SU-DHL-6 (cell line): ENCODE results near the gene ZNF609.
"Not testable (repeated sequence)": the region's sequence is repeated elsewhere in the genome, so short reads cannot be mapped to it uniquely, and the experiment has no call there.

ENCODE experiments used
- H2AFZ ChIP-seq: fragments of 200-600 bp; sonication (generic); 2 replicates; pipeline ENCODE4 v1.6.1; 2014; ENCODE audit warnings: low read depth, mild to moderate bottlenecking, moderate library complexity, mixed read lengths, antibody characterized with exemption, low read length; ENCODE audit not compliant: severe bottlenecking
- H3F3A ChIP-seq: fragments of 200-600 bp; shearing (Covaris generic); 2 replicates; pipeline ENCODE4 v1.6.0; 2016; ENCODE audit warnings: antibody characterized with exemption, mild to moderate bottlenecking; ENCODE audit not compliant: insufficient read depth
- H3K27ac ChIP-seq: fragments of 200-600 bp; sonication (generic); 2 replicates; pipeline ENCODE4 v1.5.1; 2016; ENCODE audit warnings: low read depth, mild to moderate bottlenecking, low read length, moderate library complexity, mixed read lengths
- H3K27me3 ChIP-seq: fragments of 200-600 bp; sonication (generic), shearing (Covaris generic); 2 replicates; pipeline ENCODE4 v1.6.0; 2014; ENCODE audit warnings: mild to moderate bottlenecking, low read length
- H3K36me3 ChIP-seq: fragments of 200-600 bp; sonication (generic); 2 replicates; pipeline ENCODE4 v1.6.1; 2014; ENCODE audit warnings: mild to moderate bottlenecking, low read length, mixed read lengths
- H3K4me2 ChIP-seq: fragments of 300-600, 200-600 bp; shearing (Covaris generic), sonication (generic); 2 replicates; pipeline ENCODE4 v1.6.0; 2014; ENCODE audit warnings: low read length, low read depth, mild to moderate bottlenecking; ENCODE audit not compliant: poor library complexity, severe bottlenecking
- H3K4me3 ChIP-seq: fragments of 200-600 bp; sonication (generic); 2 replicates; pipeline ENCODE4 v1.5.1; 2014; ENCODE audit warnings: antibody characterized with exemption, low read length, mild to moderate bottlenecking, mixed read lengths; ENCODE audit not compliant: insufficient read depth, poor library complexity, severe bottlenecking
- H3K79me2 ChIP-seq: fragments of 200-600 bp; sonication (generic); 2 replicates; pipeline ENCODE4 v1.6.1; 2014; ENCODE audit warnings: mild to moderate bottlenecking, low read length, moderate library complexity; ENCODE audit not compliant: insufficient read depth
- H3K9ac ChIP-seq: fragments of 200-600 bp; sonication (generic); 2 replicates; pipeline ENCODE4 v1.7.0; 2014; ENCODE audit warnings: mild to moderate bottlenecking, low read length
- H3K9me2 ChIP-seq: fragments of 200-600 bp; sonication (generic); replicated peaks from 2 replicates; pipeline ENCODE4 v1.6.1; 2014; ENCODE audit warnings: low read length; ENCODE audit not compliant: insufficient read depth
- H3K9me3 ChIP-seq: fragments of 200-600 bp; sonication (generic); 2 replicates; pipeline ENCODE4 v1.6.1; 2014; ENCODE audit warnings: low read length, mixed read lengths; ENCODE audit not compliant: insufficient read depth
- H4K20me1 ChIP-seq: fragments of 200-600 bp; sonication (generic); 2 replicates; pipeline ENCODE4 v1.6.1; 2014; ENCODE audit warnings: low read depth, mild to moderate bottlenecking, antibody characterized with exemption, low read length, moderate library complexity, mixed read lengths
- CTCF ChIP-seq: fragments of 200-600 bp; sonication (generic); IDR thresholded peaks from one replicate; pipeline ENCODE4 v1.5.1; 2017; ENCODE audit warnings: antibody characterized with exemption, mild to moderate bottlenecking, low read length, moderate library complexity; ENCODE audit not compliant: insufficient read depth, poor library complexity, severe bottlenecking
- EZH2phosphoT487 ChIP-seq: fragments of 200-600 bp; sonication (generic), shearing (Covaris generic); conservative IDR thresholded peaks from 2 replicates; pipeline ENCODE4 v1.6.1; 2018; ENCODE audit warnings: mild to moderate bottlenecking, antibody characterized with exemption, low read length, moderate library complexity, mixed read lengths

Gene ZNF609

GRCh38 chr15:64490598-64491259, 30.4 kb downstream of the ZNF609 start:
- Histone ChIP-seq H3K9me2 (no peaks in the 10 kb centered on the region), H3K27ac (no peak overlapping the region), H4K20me1 (no peaks in the 10 kb centered on the region), H3K79me2 (peaks cover 19% of the 10 kb centered on the region; the same call in 1 of the 2 replicates), H3K9me3 (no peaks in the 10 kb centered on the region), H3K27me3 (no peaks in the 10 kb centered on the region), H3K9ac (no peak overlapping the region), H2AFZ (no peak overlapping the region), H3F3A (no peaks in the 10 kb centered on the region; the same call in 1 of the 2 replicates), H3K4me2 (no peak overlapping the region), H3K36me3 (no peaks in the 10 kb centered on the region), H3K4me3 (no peak overlapping the region)
- TF ChIP-seq EZH2phosphoT487: no peak
- no peak for TF ChIP-seq CTCF

DNA sequence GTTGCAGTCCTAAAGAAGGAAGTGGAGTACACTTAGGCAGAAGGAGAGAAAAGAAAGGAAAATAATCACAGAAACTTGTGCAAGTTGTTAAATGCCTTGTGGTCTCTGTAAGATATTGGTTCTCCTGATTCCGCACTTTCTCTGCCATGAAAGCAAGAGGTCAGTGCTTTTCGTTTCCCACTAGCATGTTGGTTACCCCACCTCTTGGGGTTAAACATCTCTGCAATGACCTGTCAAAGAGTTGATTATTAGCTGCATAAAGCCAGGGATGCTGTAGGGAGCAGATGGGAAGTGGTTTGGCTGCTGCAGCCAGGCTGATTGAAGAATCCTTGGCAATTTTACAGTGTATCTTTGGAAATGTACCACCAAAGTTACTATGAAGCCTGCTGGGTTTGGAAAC, 33.3 kb downstream of the ZNF609 start:
- no peak overlapping the region for H2AFZ ChIP-seq
- no peak overlapping the region for H3K27ac ChIP-seq
- no peaks in the 10 kb centered on the region for H3K9me2 ChIP-seq
- no peaks in the 10 kb centered on the region for H3K27me3 ChIP-seq
- H3K4me3 ChIP-seq: no peak overlapping the region
- H4K20me1 ChIP-seq: no peaks in the 10 kb centered on the region; the same call in 1 of the 2 replicates
- no peaks in the 10 kb centered on the region for H3K9me3 ChIP-seq
- no peaks in the 10 kb centered on the region for H3K36me3 ChIP-seq
- H3K79me2 ChIP-seq: peaks cover 17% of the 10 kb centered on the region; the same call in 1 of the 2 replicates
- no peaks in the 10 kb centered on the region for H3F3A ChIP-seq
- H3K9ac ChIP-seq: no peak overlapping the region
- no peak for TF ChIP-seq CTCF
- TF ChIP-seq EZH2phosphoT487: no peak
- no peak overlapping the region for H3K4me2 ChIP-seq

DNA sequence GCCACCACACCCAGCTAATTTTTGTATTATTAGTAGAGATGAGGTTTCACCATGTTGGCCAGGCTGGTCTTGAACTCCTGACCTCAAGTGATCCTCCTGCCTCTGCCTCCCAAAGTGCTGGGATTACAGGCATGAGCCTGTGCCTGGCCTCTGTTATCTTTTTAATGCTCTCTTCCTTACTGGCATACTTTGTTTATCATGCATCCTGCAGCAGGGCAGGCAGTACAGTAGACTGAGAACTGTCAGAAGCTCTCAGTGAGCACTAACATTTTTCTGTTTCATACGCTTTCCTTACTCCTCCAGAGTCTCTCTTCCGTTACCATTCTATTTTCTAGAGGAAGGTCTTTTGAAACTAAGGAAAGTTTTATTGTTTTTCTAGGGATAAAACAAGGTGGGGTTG, 35.6 kb downstream of the ZNF609 start:
- peaks cover 17% of the 10 kb centered on the region; the same call in 1 of the 2 replicates for H3K79me2 ChIP-seq
- not testable (repeated sequence) for H3K4me2 ChIP-seq, H3K4me3 ChIP-seq, H2AFZ ChIP-seq, H3K27me3 ChIP-seq, H3K9me3 ChIP-seq, H3K27ac ChIP-seq, H4K20me1 ChIP-seq, H3K9me2 ChIP-seq, H3K9ac ChIP-seq, H3K36me3 ChIP-seq, H3F3A ChIP-seq

GRCh38 chr15:64500695-64501395, 40.5 kb downstream of the ZNF609 start:
- H3K9me2 ChIP-seq: no peaks in the 10 kb centered on the region
- H3K4me2 ChIP-seq: no peak overlapping the region
- H3F3A ChIP-seq: no peaks in the 10 kb centered on the region
- H3K9me3 ChIP-seq: no peaks in the 10 kb centered on the region
- TF ChIP-seq CTCF: no peak
- H3K36me3 ChIP-seq: no peaks in the 10 kb centered on the region
- no peaks in the 10 kb centered on the region; the same call in 1 of the 2 replicates for H4K20me1 ChIP-seq
- no peaks in the 10 kb centered on the region for H3K27me3 ChIP-seq
- no peak overlapping the region for H2AFZ ChIP-seq
- H3K9ac ChIP-seq: no peak overlapping the region
- no peak overlapping the region for H3K4me3 ChIP-seq
- no peak overlapping the region for H3K27ac ChIP-seq
- H3K79me2 ChIP-seq: no peaks in the 10 kb centered on the region
